ENCODE results near the gene SNCA. TPM values are rescaled to one million over a fixed set of nuclear protein-coding genes. Genes with fewer than 3 reads are reported as not detected.

The SNCA gene
- total RNA-seq, 1 experiment from 2014 or later: 6.0 TPM

- CTCF ChIA-PET: no interaction called here
- H3K9me3 ChIP-seq (ENCODE audit: control insufficient read depth, insufficient read depth, low read depth, low read length): no peaks in the 10 kb centered on the region
- no TSS peak for BruUV-seq (replicated peaks)
- peaks cover 5% of the 10 kb centered on the region for H3K27me3 ChIP-seq (ENCODE audit: control insufficient read depth, insufficient read depth, low read length)
- in situ Hi-C loops (cut with HindIII; ENCODE audit: low pct_unique_long_range_greater_than_20kb, low sequenced_read_pairs): no loop called here
- H3K4me3 ChIP-seq (ENCODE audit: low read depth in 2 of 2, low read length in 2 of 2): peak overlapping the region; percentile 51 to 53
- POLR2A ChIA-PET: no interaction called here
- TF ChIP-seq POLR2AphosphoS5 (IDR thresholded peaks at IDR 0.05; ENCODE audit: low read depth, low read length) (no peak), REST (IDR thresholded peaks at IDR 0.05; ENCODE audit: insufficient read depth in 1 of 2, low read depth in 2 of 2, low read length in 1 of 2) (no peak), SIN3A (IDR thresholded peaks at IDR 0.05; ENCODE audit: borderline replicate concordance, insufficient read depth, low read depth, low read length) (no peak), CTCF (IDR thresholded peaks at IDR 0.05) (no peak), TCF7L2 (IDR thresholded peaks at IDR 0.05; ENCODE audit: low read depth, low read length) (no peak)
- intact Hi-C loops (cut with micrococcal nuclease; ENCODE audit: unreplicated experiment): no loop called here
- ATAC-seq (no peak), DNase-seq (ENCODE audit: low read depth, low spot score) (no peak)
- no peaks in the 10 kb centered on the region for H3K4me1 ChIP-seq (ENCODE audit: control insufficient read depth, insufficient read depth, low read length)
- no peak overlapping the region for H3K27ac ChIP-seq (ENCODE audit: low read length)
- H3K36me3 ChIP-seq (ENCODE audit: control insufficient read depth, insufficient read depth, low read length): no peaks in the 10 kb centered on the region; the same call in 1 of the 2 replicates
Measured at GRCh38 chr4:89837993-89838390, 1.0 kb upstream of the SNCA start.

GRCh38 chr4:89837385-89837992 lies 528 bp upstream of the SNCA start:
- ATAC-seq: peak; percentile 78
- no peak for DNase-seq (ENCODE audit: low read depth, low spot score)
- Histone ChIP-seq H3K27ac (ENCODE audit: low read length) (no peak overlapping the region), H3K27me3 (ENCODE audit: control insufficient read depth, insufficient read depth, low read length) (peaks cover 5% of the 10 kb centered on the region), H3K36me3 (ENCODE audit: control insufficient read depth, insufficient read depth, low read length) (no peaks in the 10 kb centered on the region; the same call in 1 of the 2 replicates), H3K4me3 (ENCODE audit: low read depth in 2 of 2, low read length in 2 of 2) (peak overlapping the region; percentile 51 to 53), H3K9me3 (ENCODE audit: control insufficient read depth, insufficient read depth, low read depth, low read length) (no peaks in the 10 kb centered on the region), H3K4me1 (ENCODE audit: control insufficient read depth, insufficient read depth, low read length) (no peaks in the 10 kb centered on the region)
- TF ChIP-seq REST (IDR thresholded peaks at IDR 0.05; ENCODE audit: insufficient read depth in 1 of 2, low read depth in 2 of 2, low read length in 1 of 2) (no peak), CTCF (IDR thresholded peaks at IDR 0.05) (0 out of 2 replicates have a peak, but pooled peaks have one; percentile 9)
- ChIA-PET POLR2A (no interaction called here), CTCF (no interaction called here)
- BruUV-seq (replicated peaks): no TSS peak
- in situ Hi-C loops (cut with HindIII; ENCODE audit: low pct_unique_long_range_greater_than_20kb, low sequenced_read_pairs) (no loop called here), intact Hi-C loops (cut with micrococcal nuclease; ENCODE audit: unreplicated experiment) (no loop called here)

All from Panc1 (cell line).